Middle frontal gyrus (tissue), 1 donor: Measurements from ENCODE around the gene PAQR8.
"Not testable (repeated sequence)": the region's sequence is repeated elsewhere in the genome, so short reads cannot be mapped to it uniquely, and the experiment has no call there.

Experiments
- DNase-seq: peaks from one replicate; pipeline ENCODE4 v3.0.0-alpha.2; 2015; ENCODE audit warnings: low spot score; ENCODE audit errors: extremely low spot score

Gene PAQR8

DNA sequence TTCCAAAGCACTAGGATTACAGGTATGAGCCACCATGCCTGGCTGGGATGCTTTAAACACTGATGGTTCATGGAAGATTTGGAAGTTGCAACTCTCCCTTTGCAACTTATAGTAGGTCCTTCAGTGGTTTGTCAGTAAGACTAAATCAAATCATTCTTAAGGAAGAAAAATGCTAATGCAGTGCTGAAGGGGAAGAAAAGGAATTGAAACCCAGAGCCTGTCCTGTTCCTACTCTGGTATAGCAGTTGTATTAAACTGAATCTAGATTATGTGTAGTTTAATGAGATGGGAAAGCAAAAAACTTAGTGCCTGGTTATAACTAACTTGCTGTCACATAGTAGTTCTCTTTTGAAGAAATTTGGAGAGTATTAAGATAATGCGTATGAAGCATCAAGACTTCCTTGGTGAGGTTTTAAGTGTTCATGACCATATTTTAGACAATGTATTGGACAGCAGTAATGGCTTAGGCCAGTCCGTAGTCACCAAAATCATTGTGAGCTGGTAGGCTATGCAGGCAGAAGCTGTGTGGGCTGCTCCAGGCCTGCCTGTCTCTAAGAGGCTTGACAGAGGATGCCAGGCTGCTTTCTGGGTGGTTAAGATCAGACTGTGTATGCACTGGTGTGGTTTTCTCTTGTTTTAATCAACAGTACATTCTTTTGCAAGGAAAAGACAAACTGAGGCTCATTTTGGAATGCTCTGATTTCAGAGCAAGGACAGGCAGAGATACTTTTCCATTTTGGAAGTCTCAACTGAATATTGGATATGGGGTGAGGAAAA, 14.0 kb downstream of the PAQR8 start:
- DNase-seq, result no peak

DNA sequence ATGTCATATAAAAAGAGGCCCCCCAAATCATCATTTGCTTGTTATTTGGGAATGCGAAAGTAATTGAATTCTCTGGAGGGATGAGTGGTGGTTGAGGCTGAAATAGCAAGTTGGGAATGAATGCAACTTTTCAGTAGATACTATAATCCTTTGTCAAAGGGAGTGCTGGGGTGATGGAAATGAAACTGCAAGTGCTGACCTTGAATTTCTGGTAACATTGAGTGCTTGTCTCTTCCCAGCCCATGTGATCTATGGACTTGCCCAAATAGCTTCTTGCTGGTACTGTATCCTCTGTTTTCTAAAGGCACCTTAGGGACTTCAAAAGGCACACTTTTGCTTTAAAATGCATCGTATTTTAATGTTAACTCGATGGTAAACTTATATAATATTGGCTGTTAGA, 14.8 kb downstream of the PAQR8 start:
- DNase-seq, result no peak

DNA sequence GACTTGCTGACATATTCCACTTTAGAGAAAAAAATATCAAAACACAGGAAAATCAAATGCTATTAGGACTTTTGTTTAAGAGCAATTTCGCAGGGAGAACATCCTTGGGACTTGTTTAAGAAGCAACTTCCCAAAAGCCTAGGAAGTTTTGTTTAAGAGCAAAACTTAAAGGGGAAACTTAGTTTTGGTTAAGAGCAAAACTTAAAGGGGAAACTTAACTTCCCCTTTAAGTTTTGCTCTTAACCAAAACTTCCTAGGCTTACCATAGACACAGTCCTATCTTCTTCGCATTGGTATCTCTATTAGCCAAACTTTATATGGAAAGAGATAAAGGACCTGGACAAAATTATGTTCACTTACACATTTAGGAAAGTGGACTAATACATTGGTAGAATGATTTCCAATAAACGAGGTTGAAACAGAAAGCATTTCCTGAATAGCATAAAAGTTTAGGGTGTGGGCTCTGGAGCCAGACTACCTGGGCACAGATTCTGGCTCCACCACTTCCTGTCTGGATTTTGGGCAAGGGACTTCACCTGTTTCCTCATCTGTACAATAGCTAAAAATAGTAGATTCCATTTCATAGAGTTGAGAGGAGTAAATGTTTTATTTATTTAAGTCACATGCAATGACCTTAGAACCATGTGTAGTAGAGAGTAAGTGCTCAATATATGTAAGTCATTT, 15.7 kb downstream of the PAQR8 start:
- no peak for DNase-seq

DNA sequence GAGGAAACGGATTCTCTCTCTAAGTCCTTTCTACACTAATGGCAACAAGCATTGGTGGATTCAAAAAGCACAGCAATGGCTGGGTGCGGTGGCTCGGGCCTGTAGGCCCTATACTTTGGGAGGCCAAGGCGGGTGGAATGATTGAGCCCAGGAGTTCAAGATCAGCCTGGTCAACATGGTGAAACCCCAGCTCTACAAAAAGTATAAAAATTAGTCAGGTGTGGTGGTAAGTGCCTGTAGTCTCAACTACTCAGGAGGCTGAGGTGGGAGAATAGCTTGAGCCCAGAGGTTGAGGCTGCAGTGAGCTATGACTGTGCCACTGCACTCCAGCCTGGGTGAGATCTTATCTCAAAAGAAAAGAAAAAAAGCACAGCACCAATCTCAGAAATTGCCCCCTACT, 19.3 kb downstream of the PAQR8 start:
- DNase-seq, result no peak

DNA sequence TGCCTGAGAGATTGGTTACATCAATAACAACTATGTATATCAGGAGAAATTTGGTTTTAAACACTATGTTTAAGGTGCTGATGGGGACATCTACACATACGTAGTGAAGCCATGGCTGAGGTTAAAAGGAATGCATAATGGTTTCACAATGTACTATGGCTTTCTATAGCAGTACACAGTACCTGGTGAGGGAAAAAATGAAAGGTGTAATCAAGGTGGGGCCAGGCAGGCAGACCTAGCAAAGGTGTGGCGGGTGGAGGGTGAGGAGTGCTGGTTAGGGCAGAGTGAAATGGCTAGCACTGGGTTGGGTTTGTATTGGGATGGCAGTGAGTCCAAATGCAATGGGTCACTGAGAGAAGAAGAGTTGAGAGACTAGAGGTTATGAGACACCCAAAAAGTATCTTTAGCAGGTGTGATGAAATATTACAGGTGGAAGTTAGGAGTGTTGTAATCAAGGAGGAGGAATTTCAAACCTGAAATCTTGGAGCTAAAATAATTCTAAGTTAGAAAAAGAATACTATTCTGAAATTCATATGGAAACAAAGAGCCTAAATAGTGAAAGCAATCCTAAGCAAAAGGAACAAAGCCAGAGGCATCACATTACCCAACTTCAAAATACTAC, 22.3 kb downstream of the PAQR8 start:
- DNase-seq, result no peak

DNA sequence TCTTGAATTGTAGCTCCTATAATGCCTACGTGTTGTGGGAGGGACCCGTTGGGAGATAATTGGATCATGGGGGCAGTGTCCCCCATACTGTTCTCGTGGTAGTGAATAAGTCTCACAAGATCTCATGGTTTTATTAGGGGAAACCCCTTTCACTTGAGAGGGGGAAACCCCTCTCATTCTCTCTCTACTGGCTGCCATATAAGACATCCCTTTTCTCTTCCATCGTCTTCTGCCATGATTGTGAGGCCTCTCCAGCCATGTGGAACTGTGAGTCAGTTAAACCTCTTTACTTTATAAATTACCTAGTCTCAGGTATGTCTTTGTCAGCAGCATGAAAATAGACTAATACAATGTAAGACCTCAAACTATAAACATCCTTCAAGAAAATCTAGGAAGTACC, 23.1 kb downstream of the PAQR8 start:
- DNase-seq, result no peak

DNA sequence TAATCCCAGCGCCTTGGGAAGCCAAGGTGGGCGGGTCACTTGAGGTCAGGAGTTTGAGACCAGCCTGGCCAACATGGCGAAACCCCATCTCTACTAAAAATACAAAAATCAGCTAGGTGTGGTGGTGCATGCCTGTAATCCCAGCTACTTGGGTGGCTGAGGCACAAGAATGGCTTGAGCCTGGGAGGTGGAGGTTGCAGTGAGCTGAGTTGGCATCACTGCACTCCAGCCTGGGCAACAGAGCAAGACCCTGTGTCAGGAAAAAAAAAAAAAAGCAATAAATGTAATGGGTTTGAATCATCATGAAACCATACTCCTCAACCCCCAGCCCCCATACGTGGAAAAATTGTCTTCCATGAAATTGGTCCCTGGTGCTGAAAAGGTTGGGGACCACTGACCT, 26.2 kb downstream of the PAQR8 start:
- DNase-seq, result not testable (repeated sequence)

DNA sequence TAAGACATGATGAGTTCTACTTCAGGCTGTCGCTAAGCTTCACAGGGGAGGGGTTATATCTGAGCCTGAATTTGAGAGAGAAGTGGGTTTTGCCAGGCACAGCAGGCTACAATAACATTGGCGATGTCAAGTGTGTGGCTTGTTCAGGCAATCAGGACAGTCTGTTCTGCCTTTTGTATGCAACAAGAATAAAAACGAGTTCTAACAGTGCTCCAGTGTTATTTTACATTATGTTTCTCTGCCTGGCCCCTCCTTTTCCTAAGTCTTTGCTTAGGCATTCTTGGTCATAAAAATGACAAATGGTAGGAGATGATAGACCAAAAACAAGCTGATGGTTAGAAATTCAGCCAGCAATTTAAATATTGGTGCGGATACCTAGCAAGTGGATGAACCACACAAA, 26.8 kb downstream of the PAQR8 start:
- peak; percentile 24 for DNase-seq

DNA sequence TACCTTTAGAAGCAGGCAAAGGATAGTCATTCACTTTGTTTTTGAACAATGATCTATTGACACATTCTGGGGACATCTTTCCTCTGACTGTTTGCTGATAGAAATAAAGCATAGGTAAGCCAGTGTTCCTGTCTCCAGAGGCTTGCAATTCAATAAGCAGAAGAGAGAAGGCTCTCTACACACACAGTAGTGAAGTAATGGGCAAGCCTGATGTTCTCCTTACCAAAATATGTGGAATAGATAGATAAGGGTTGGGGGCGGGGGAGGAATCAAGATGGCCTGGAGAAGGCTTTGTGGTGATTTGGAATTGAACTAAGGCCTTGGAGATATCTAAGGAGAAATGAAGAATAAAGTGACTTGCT, 27.3 kb downstream of the PAQR8 start:
- DNase-seq, result no peak

DNA sequence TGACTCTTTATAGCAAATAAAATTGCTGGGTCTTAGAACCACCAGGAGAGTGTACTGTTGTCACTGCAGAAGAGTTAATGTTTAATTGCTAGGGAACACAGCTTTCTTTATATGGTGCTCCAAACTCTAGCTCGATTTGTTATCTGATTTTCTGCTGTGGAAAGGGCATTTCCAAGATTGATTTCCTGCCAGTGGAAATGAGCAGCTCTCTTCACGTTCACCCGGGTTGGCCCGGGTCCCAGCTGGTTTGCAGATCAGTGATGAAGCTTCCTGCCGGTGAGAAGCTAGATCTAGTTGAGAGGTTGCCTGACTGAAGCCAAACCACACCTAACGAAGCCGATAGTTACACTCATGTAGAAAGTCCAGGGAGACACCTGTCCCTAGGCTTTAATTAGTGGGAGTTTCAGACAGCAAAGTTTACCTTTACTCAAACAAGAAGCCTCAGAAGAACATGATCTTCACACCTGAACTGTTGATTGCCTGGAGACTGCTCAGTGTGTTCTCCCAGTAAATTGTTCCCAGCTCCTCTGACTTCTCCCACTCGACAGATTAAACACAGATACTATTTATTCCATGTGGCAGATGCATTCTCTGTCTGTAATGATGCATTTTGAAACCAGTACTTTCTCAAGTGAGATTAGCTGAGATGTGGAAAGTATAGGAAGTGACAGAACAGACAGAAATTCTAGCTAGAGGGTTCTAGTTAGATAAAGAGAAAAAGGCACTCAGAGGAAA, 27.8 kb downstream of the PAQR8 start:
- DNase-seq, result no peak

DNA sequence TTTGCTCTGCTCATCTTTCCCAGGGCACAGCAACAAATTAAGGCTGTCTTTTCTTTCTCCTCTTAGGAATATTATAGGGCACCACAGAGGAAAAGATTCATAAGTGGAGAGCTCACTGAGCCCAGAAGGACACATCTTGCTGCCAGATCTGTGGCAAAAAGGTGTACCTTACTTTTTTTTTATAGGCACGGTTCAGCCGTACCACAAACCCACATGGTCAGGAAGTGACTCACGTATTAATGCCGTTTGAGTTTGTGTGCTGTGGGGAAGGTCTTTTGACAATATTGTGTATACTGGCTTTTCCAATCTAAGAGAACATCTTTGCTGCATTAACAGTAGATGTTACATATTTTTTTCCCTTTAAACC, 28.4 kb downstream of the PAQR8 start:
- DNase-seq, result no peak

GRCh38 chr6:52391599-52391998, 29.6 kb downstream of the PAQR8 start:
- peak; percentile 10 for DNase-seq

- DNase-seq, result no peak
Measured at GRCh38 chr6:52392944-52393343, 31.0 kb downstream of the PAQR8 start.

DNA sequence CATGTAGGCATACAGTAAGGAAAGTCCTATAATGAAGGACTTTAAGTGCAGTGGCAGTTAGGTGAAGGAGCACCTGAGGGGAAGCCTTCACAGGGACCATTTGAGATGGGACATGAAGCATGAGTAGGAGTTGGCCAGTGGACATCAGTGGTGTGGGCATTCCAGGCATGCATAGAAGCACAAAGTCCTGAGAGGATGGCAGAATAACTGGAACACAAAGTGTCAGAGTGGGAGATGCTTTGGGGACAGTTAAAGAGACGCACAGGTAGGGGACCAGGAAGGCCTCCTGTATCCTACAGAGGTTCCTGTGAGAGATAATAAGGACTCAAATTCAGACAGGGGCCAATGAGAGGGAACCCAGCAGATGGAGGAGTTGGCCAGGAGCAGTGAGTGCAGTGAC, 31.8 kb downstream of the PAQR8 start:
- DNase-seq, result no peak

DNA sequence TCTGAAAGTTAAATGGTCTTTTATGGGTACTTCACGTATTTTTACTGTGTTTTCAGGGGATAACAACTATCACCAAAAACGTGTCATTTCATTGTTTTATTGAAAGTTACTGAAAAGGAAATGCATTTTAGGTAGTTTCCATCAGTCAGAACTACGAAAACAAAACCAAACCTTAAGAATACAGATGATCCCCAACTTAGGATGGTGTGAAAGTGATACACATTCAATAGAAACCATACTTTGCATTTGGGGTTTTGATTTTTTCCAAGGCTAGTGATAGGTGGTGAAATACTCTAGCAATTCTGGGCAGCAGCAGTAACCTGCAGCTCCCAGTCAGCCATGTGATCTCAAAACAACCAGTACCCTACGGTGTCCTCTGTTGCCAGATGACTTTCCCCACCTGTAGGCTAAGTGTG, 32.3 kb downstream of the PAQR8 start:
- no peak for DNase-seq

- DNase-seq, result no peak
Measured at GRCh38 chr6:52395969-52396368, 34.0 kb downstream of the PAQR8 start.

DNA sequence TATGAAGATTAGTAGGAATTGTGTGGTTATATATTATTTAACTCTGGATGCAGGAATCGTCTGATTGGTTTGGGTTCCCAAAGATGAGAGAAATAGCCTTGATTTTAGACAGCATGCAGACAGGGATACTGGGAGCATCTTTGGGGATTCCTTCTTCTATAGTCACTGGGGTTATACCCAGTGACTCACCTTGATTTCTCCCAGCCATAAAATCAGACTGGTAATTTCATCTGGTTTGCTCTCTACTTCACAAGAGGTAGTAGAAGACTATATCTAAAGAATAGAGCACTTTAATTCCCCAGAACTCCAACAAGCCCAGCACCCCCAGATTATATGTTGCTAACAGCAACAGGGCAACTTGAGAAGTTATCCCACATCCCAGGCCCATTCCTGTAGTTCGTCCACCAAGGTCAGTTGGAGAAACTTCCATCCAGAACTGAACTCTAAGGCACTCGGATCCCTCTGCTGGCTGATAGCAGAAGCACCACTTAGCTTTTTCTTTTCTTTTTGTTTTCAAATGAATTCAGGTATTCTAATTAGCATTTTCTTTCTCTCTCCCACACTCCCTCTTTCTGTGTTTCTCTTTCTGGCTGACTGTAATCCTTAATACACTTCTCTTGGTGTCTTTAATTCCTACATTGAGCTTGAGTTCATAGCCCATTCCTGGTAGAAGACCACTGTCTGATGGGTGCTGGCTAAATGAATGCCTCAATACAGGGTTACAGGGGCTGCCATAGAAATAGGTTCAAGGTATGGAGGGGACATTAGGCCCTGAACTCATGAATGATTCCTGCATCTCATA, 37.8 kb downstream of the PAQR8 start:
- no peak for DNase-seq

DNA sequence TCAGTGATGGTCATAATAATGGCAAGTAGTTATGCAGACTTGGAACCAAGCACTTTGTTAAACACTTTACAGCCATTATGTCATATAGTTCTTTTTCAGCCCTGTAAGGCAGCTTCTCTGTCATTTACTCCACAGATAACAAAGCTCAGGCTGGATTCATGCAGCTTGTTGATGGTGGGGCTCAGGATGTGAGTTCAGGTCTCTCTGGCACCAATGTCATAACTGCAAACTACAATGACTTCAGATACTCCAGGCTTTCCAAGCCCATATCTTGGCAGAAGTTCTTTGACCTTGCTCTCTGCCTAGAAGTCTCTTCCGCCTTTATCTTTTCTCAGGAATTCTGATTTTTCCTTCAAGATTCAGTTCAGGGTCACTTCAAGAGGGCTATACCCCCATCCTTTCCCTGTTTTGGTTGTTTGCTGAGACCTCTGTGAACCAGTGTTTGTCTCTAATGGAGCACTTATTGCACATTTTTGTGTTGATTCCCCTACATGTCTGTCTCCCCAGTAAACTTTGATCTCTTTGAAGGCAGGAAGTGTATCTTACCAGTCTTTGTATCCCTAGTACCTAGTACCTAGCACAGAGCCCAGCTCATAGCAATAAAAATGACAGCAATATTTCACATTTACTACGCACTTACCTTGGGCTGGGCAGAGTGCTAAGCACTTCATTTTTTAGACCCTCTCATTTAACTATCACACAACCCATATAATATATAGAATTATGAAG, 38.5 kb downstream of the PAQR8 start:
- DNase-seq, result no peak

DNA sequence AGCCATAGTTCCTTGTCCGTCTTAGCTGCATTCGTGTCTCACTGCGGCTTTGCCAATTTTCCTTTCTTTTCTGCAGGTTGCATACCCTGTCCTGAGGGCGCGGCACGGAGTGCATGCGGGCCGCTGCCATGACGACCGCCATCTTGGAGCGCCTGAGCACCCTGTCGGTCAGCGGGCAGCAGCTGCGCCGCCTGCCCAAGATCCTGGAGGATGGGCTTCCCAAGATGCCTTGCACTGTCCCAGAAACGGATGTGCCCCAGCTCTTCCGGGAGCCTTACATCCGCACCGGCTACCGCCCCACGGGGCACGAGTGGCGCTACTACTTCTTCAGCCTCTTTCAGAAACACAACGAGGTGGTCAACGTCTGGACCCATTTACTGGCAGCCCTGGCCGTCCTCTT, 41.1 kb downstream of the PAQR8 start:
- no peak for DNase-seq

- no peak for DNase-seq
Measured at GRCh38 chr6:52403627-52404026, 41.7 kb downstream of the PAQR8 start.

GRCh38 chr6:52405243-52405642, 43.3 kb downstream of the PAQR8 start:
- DNase-seq, result no peak
